Measurements from ENCODE around the gene RASSF7.

The RASSF7 gene

GRCh38 chr11:578276-579035 is 17.7 kb downstream of the RASSF7 start:
- no peak overlapping the region for H3K27ac Mint-ChIP-seq (ENCODE audit: low read depth)

GRCh38 chr11:579830-580601 is 19.2 kb downstream of the RASSF7 start:
- ATAC-seq (replicated peaks; ENCODE audit: extremely low read depth, poor library complexity, severe bottlenecking) (no peak), DNase-seq (ENCODE audit: low spot score in 2 of 2) (no peak)
- H3K4me1 Mint-ChIP-seq, result peaks cover 46% of the 10 kb centered on the region
- H3K27ac Mint-ChIP-seq (ENCODE audit: low read depth), result no peak overlapping the region
- peak overlapping the region; percentile 15 for H3K4me3 Mint-ChIP-seq
- H3K27me3 Mint-ChIP-seq, result no peaks in the 10 kb centered on the region
- peaks cover 26% of the 10 kb centered on the region for H3K36me3 Mint-ChIP-seq (ENCODE audit: insufficient read depth)
- H3K9me3 Mint-ChIP-seq, result no peaks in the 10 kb centered on the region

More at GRCh38 chr11:578276-579035, 17.7 kb downstream of the RASSF7 start:
- ATAC-seq (replicated peaks; ENCODE audit: extremely low read depth, poor library complexity, severe bottlenecking) (no peak), DNase-seq (ENCODE audit: low spot score in 2 of 2) (no peak)
- Mint-ChIP-seq H3K4me1 (peaks cover 51% of the 10 kb centered on the region), H3K36me3 (ENCODE audit: insufficient read depth) (peaks cover 24% of the 10 kb centered on the region), H3K27me3 (no peaks in the 10 kb centered on the region), H3K4me3 (peak overlapping the region; percentile 78), H3K9me3 (no peaks in the 10 kb centered on the region)

GRCh38 chr11:581342-581741 is 20.6 kb downstream of the RASSF7 start:
- Mint-ChIP-seq H3K4me3 (peak overlapping the region; percentile 50), H3K4me1 (peaks cover 46% of the 10 kb centered on the region), H3K27ac (ENCODE audit: low read depth) (peak overlapping the region; percentile 80), H3K27me3 (no peaks in the 10 kb centered on the region), H3K9me3 (no peaks in the 10 kb centered on the region), H3K36me3 (ENCODE audit: insufficient read depth) (peaks cover 26% of the 10 kb centered on the region)
- DNase-seq (ENCODE audit: low spot score in 2 of 2) (no peak), ATAC-seq (replicated peaks; ENCODE audit: extremely low read depth, poor library complexity, severe bottlenecking) (no peak)

GRCh38 chr11:581752-582151 is 21.0 kb downstream of the RASSF7 start:
- DNase-seq (ENCODE audit: low spot score in 2 of 2) (no peak), ATAC-seq (replicated peaks; ENCODE audit: extremely low read depth, poor library complexity, severe bottlenecking) (no peak)
- Mint-ChIP-seq H3K9me3 (no peaks in the 10 kb centered on the region), H3K4me3 (no peak overlapping the region), H3K4me1 (peaks cover 50% of the 10 kb centered on the region), H3K36me3 (ENCODE audit: insufficient read depth) (peaks cover 27% of the 10 kb centered on the region), H3K27ac (ENCODE audit: low read depth) (peak overlapping the region; percentile 80), H3K27me3 (no peaks in the 10 kb centered on the region)

- H3K27ac Mint-ChIP-seq (ENCODE audit: low read depth), result peak overlapping the region; percentile 88
- H3K36me3 Mint-ChIP-seq (ENCODE audit: insufficient read depth), result peaks cover 41% of the 10 kb centered on the region
- peaks cover 48% of the 10 kb centered on the region for H3K4me1 Mint-ChIP-seq
- H3K4me3 Mint-ChIP-seq, result no peak overlapping the region
- no peaks in the 10 kb centered on the region for H3K9me3 Mint-ChIP-seq
- no peaks in the 10 kb centered on the region for H3K27me3 Mint-ChIP-seq
- DNase-seq (ENCODE audit: low spot score in 2 of 2) (no peak), ATAC-seq (replicated peaks; ENCODE audit: extremely low read depth, poor library complexity, severe bottlenecking) (no peak)
Measured at GRCh38 chr11:584287-584686, 23.5 kb downstream of the RASSF7 start.

GRCh38 chr11:586376-587316 is 25.9 kb downstream of the RASSF7 start:
- ATAC-seq (replicated peaks; ENCODE audit: extremely low read depth, poor library complexity, severe bottlenecking) (no peak), DNase-seq (ENCODE audit: low spot score in 2 of 2) (no peak)
- H3K4me1 Mint-ChIP-seq, result peaks cover 31% of the 10 kb centered on the region
- H3K27ac Mint-ChIP-seq (ENCODE audit: low read depth), result peak overlapping the region; percentile 97
- no peaks in the 10 kb centered on the region for H3K9me3 Mint-ChIP-seq
- H3K36me3 Mint-ChIP-seq (ENCODE audit: insufficient read depth), result peaks cover 50% of the 10 kb centered on the region
- no peak overlapping the region for H3K4me3 Mint-ChIP-seq
- H3K27me3 Mint-ChIP-seq, result no peaks in the 10 kb centered on the region

- H3K4me1 Mint-ChIP-seq, result peaks cover 28% of the 10 kb centered on the region
- H3K27ac Mint-ChIP-seq (ENCODE audit: low read depth), result peak overlapping the region; percentile 97
- peaks cover 51% of the 10 kb centered on the region for H3K36me3 Mint-ChIP-seq (ENCODE audit: insufficient read depth)
- DNase-seq (ENCODE audit: low spot score in 2 of 2), result no peak
- no peaks in the 10 kb centered on the region for H3K27me3 Mint-ChIP-seq
- no peaks in the 10 kb centered on the region for H3K9me3 Mint-ChIP-seq
- no peak for ATAC-seq (replicated peaks; ENCODE audit: extremely low read depth, poor library complexity, severe bottlenecking)
- peak overlapping the region; percentile 45 for H3K4me3 Mint-ChIP-seq
Measured at GRCh38 chr11:587546-587945, 26.8 kb downstream of the RASSF7 start.

GRCh38 chr11:587978-588380 is 27.2 kb downstream of the RASSF7 start:
- DNase-seq (ENCODE audit: low spot score in 2 of 2) (peak; percentile 34 to 59), ATAC-seq (replicated peaks; ENCODE audit: extremely low read depth, poor library complexity, severe bottlenecking) (peak; percentile 98)
- peak overlapping the region; percentile 97 for H3K27ac Mint-ChIP-seq (ENCODE audit: low read depth)
- H3K9me3 Mint-ChIP-seq, result no peaks in the 10 kb centered on the region
- H3K36me3 Mint-ChIP-seq (ENCODE audit: insufficient read depth), result peaks cover 54% of the 10 kb centered on the region
- H3K4me3 Mint-ChIP-seq, result peak overlapping the region; percentile 45
- no peaks in the 10 kb centered on the region for H3K27me3 Mint-ChIP-seq
- peaks cover 28% of the 10 kb centered on the region for H3K4me1 Mint-ChIP-seq

GRCh38 chr11:589798-590197 is 29.0 kb downstream of the RASSF7 start:
- DNase-seq (ENCODE audit: low spot score in 2 of 2) (no peak), ATAC-seq (replicated peaks; ENCODE audit: extremely low read depth, poor library complexity, severe bottlenecking) (no peak)
- H3K4me3 Mint-ChIP-seq, result no peak overlapping the region
- peaks cover 28% of the 10 kb centered on the region for H3K4me1 Mint-ChIP-seq
- no peaks in the 10 kb centered on the region for H3K9me3 Mint-ChIP-seq
- H3K36me3 Mint-ChIP-seq (ENCODE audit: insufficient read depth), result peaks cover 62% of the 10 kb centered on the region
- no peaks in the 10 kb centered on the region for H3K27me3 Mint-ChIP-seq
- H3K27ac Mint-ChIP-seq (ENCODE audit: low read depth), result peak overlapping the region; percentile 97

- peaks cover 28% of the 10 kb centered on the region for H3K4me1 Mint-ChIP-seq
- peaks cover 65% of the 10 kb centered on the region for H3K36me3 Mint-ChIP-seq (ENCODE audit: insufficient read depth)
- H3K4me3 Mint-ChIP-seq, result no peak overlapping the region
- H3K27me3 Mint-ChIP-seq, result no peaks in the 10 kb centered on the region
- ATAC-seq (replicated peaks; ENCODE audit: extremely low read depth, poor library complexity, severe bottlenecking), result no peak
- no peaks in the 10 kb centered on the region for H3K9me3 Mint-ChIP-seq
- H3K27ac Mint-ChIP-seq (ENCODE audit: low read depth), result no peak overlapping the region
- no peak for DNase-seq (ENCODE audit: low spot score in 2 of 2)
Measured at GRCh38 chr11:590997-591396, 30.2 kb downstream of the RASSF7 start.

GRCh38 chr11:592501-592900 is 31.7 kb downstream of the RASSF7 start:
- no peak overlapping the region for H3K4me3 Mint-ChIP-seq
- peaks cover 69% of the 10 kb centered on the region for H3K36me3 Mint-ChIP-seq (ENCODE audit: insufficient read depth)
- no peak overlapping the region for H3K27ac Mint-ChIP-seq (ENCODE audit: low read depth)
- H3K4me1 Mint-ChIP-seq, result peaks cover 18% of the 10 kb centered on the region
- DNase-seq (ENCODE audit: low spot score in 2 of 2) (no peak), ATAC-seq (replicated peaks; ENCODE audit: extremely low read depth, poor library complexity, severe bottlenecking) (no peak)
- no peaks in the 10 kb centered on the region for H3K9me3 Mint-ChIP-seq
- H3K27me3 Mint-ChIP-seq, result no peaks in the 10 kb centered on the region

GRCh38 chr11:592918-593317 is 32.1 kb downstream of the RASSF7 start:
- no peak for ATAC-seq (replicated peaks; ENCODE audit: extremely low read depth, poor library complexity, severe bottlenecking)
- no peak overlapping the region for H3K27ac Mint-ChIP-seq (ENCODE audit: low read depth)
- peaks cover 14% of the 10 kb centered on the region for H3K4me1 Mint-ChIP-seq
- H3K36me3 Mint-ChIP-seq (ENCODE audit: insufficient read depth), result peaks cover 69% of the 10 kb centered on the region
- no peaks in the 10 kb centered on the region for H3K9me3 Mint-ChIP-seq
- no peak for DNase-seq (ENCODE audit: low spot score in 2 of 2)
- no peak overlapping the region for H3K4me3 Mint-ChIP-seq
- no peaks in the 10 kb centered on the region for H3K27me3 Mint-ChIP-seq
